B cell (primary cell): ENCODE data around the gene EML6. TPM values are rescaled to one million over a fixed set of nuclear protein-coding genes. Genes with fewer than 3 reads are reported as not detected.

Experiments
- ATAC-seq: fragments of 200-7000 bp; cut with Tn5 transposase; one replicate; pipeline ENCODE4 v1.10.0; 2021; ENCODE audit warnings: low read depth, mild to moderate bottlenecking, moderate number of reproducible peaks, moderate library complexity
- CTCF ChIA-PET: fragments of 350-600 bp; sonication (Branson Sonifier 250); formaldehyde crosslinking; loops from one replicate; lab custom pipeline; 2021; ENCODE audit warnings: antibody characterized with exemption, inconsistent platforms; lab: Charles Lee
- POLR2A ChIA-PET: fragments of 350-600 bp; sonication (Branson Sonifier 250); formaldehyde crosslinking; loops from one replicate; lab custom pipeline; 2021; ENCODE audit warnings: antibody characterized with exemption; lab: Charles Lee
- DNase-seq: peaks from one replicate; pipeline ENCODE4 v3.0.0; 2013
- H2AFZ ChIP-seq: 2 replicates; pipeline ENCODE4 v1.6.1; 2012; ENCODE audit warnings: mild to moderate bottlenecking, low read depth, low read length; ENCODE audit not compliant: insufficient read depth, poor library complexity, severe bottlenecking
- H3K27ac ChIP-seq, 2 donors: 1 replicate in 1 of 2; 2 replicates in 1 of 2; pipeline ENCODE4 v1.5.1; 2012 to 2013; ENCODE audit warnings: low read length in 2 of 2, mild to moderate bottlenecking in 2 of 2, moderate library complexity in 1 of 2
- H3K27me3 ChIP-seq, 4 experiments: fragments of 200-600 bp in 1 of 4; sonication (generic) in 1 of 4; replicated peaks in 1 of 4; 1 replicate in 2 of 4; 2 replicates in 2 of 4; pipeline versions ENCODE4 v1.6.1 to v1.7.0; 2013 to 2016; ENCODE audit warnings: low read length in 3 of 4, mild to moderate bottlenecking in 2 of 4, mixed read lengths in 1 of 4, moderate library complexity in 1 of 4; ENCODE audit not compliant: insufficient read depth in 4 of 4, control insufficient read depth in 3 of 4; ENCODE audit errors: control extremely low read depth in 1 of 4
- H3K36me3 ChIP-seq, 2 experiments: replicated peaks in 1 of 2; 1 replicate in 1 of 2; 2 replicates in 1 of 2; pipeline versions ENCODE4 v1.6.1 to v1.7.1; 2013; ENCODE audit warnings: low read length in 1 of 2; ENCODE audit not compliant: insufficient read depth in 2 of 2, control insufficient read depth in 1 of 2; ENCODE audit errors: control extremely low read depth in 1 of 2, extremely low read depth in 1 of 2
- H3K4me1 ChIP-seq, 2 donors: fragments of 200-600 bp in 1 of 2; sonication (generic) in 1 of 2; 1 replicate in 1 of 2; 2 replicates in 1 of 2; pipeline versions ENCODE4 v1.5.1 to v1.6.1; 2013 to 2017; ENCODE audit warnings: low read length in 2 of 2; ENCODE audit not compliant: control insufficient read depth in 2 of 2, insufficient read depth in 2 of 2
- H3K4me2 ChIP-seq: replicated peaks from 2 replicates; pipeline ENCODE3; 2012; ENCODE audit warnings: mild to moderate bottlenecking, low read depth, low read length; ENCODE audit not compliant: poor library complexity, severe bottlenecking
- H3K4me3 ChIP-seq, 5 experiments: fragments of 200-600 bp in 1 of 5; sonication (generic) in 1 of 5; 1 replicate in 3 of 5; 2 replicates in 2 of 5; pipeline versions ENCODE4 v1.5.1 to v1.7.0; 2011 to 2016; ENCODE audit warnings: low read length in 4 of 5, mild to moderate bottlenecking in 4 of 5, low read depth in 2 of 5, control low read depth in 1 of 5, moderate library complexity in 1 of 5; ENCODE audit not compliant: insufficient read depth in 1 of 5; ENCODE audit errors: control extremely low read depth in 1 of 5, extremely low read depth in 1 of 5
- H3K79me2 ChIP-seq: fragments of 200-600 bp; sonication (generic); one replicate; pipeline ENCODE4 v1.6.0; 2016; ENCODE audit warnings: low read length; ENCODE audit not compliant: control insufficient read depth, insufficient read depth
- H3K9ac ChIP-seq: fragments of 200-600 bp; sonication (generic); 2 replicates; pipeline ENCODE4 v1.6.1; 2017; ENCODE audit warnings: mild to moderate bottlenecking, low read length, moderate library complexity
- H3K9me3 ChIP-seq, 3 donors: one replicate each; pipeline versions ENCODE4 v1.6.1 to v1.7.1; 2013; ENCODE audit warnings: low read length in 2 of 3; ENCODE audit not compliant: control insufficient read depth in 2 of 3, insufficient read depth in 1 of 3; ENCODE audit errors: control extremely low read depth in 1 of 3
- H4K20me1 ChIP-seq: 2 replicates; pipeline ENCODE4 v1.6.0; 2012; ENCODE audit warnings: mild to moderate bottlenecking, low read length; ENCODE audit not compliant: insufficient read depth, control insufficient read depth, poor library complexity, severe bottlenecking
- H3K27ac Mint-ChIP-seq: one replicate; pipeline ENCODE4 v1.8.0; 2021; ENCODE audit warnings: mixed read lengths
- H3K27me3 Mint-ChIP-seq: one replicate; pipeline ENCODE4 v1.8.0; 2021; ENCODE audit warnings: mixed read lengths
- H3K4me1 Mint-ChIP-seq: one replicate; pipeline ENCODE4 v1.8.0; 2021; ENCODE audit warnings: mixed read lengths
- H3K4me3 Mint-ChIP-seq: one replicate; pipeline ENCODE4 v1.8.0; 2021; ENCODE audit warnings: mixed read lengths
- H3K9me3 Mint-ChIP-seq: one replicate; pipeline ENCODE4 v1.8.0; 2022; ENCODE audit warnings: mixed read lengths; ENCODE audit not compliant: insufficient read depth
- CTCF ChIP-seq: fragments of 200-600 bp; IDR thresholded peaks from one replicate; pipeline ENCODE4 v1.8.0; 2022; ENCODE audit warnings: antibody characterized with exemption, mild to moderate bottlenecking
- EZH2 ChIP-seq: IDR thresholded peaks from 2 replicates; pipeline ENCODE4 v1.6.1; 2012; ENCODE audit warnings: borderline replicate concordance, low read depth, mild to moderate bottlenecking, moderate library complexity, low read length; ENCODE audit not compliant: insufficient read depth, poor library complexity, severe bottlenecking
- WGBS: methylation state at CpG from one replicate; pipeline ENCODE4 v1.1.5; 2013; ENCODE audit warnings: missing lambda C conversion rate; ENCODE audit not compliant: insufficient coverage; 5-methylcytosine and 5-hydroxymethylcytosine counted together
- intact Hi-C: fragments of 100-400 bp; cut with micrococcal nuclease; formaldehyde crosslinking; loops from one replicate; pipeline ENCODE4 v1.10.0; 2022
- polyA plus RNA-seq: library from polyadenylated mRNA; depleted of rRNA; stranded (reverse); fragments of >200 nt; gene quantifications from 2 replicates; pipeline ENCODE4 v1.2.3, GENCODE V29; 2012
- total RNA-seq, 2 donors: library from RNA; stranded (reverse); fragments of 120-200 nt in 1 of 2; gene quantifications; 1 replicate in 1 of 2; 2 replicates in 1 of 2; pipeline versions ENCODE4 v1.2.3 to v1.2.4, GENCODE V29; 2013 to 2022

The EML6 gene
- total and polyA plus RNA-seq, 2 donors (not counting 1 experiment from before 2014, with no cell fraction given), result 42.5 to 53.7 TPM

GRCh38 chr2:54735636-54736035, 12.2 kb downstream of the EML6 start:
- CTCF ChIA-PET, result no interaction called here
- no peak overlapping the region for H2AFZ ChIP-seq
- intact Hi-C loops, result no loop called here
- no peaks in the 10 kb centered on the region for H3K36me3 ChIP-seq
- H3K9me3 ChIP-seq, result no peaks in the 10 kb centered on the region
- Mint-ChIP-seq H3K27ac (no peak overlapping the region), H3K9me3 (no peaks in the 10 kb centered on the region), H3K4me1 (peaks cover 9% of the 10 kb centered on the region), H3K27me3 (no peaks in the 10 kb centered on the region), H3K4me3 (no peak overlapping the region)
- no peaks in the 10 kb centered on the region for H3K79me2 ChIP-seq
- WGBS, result 29% methylated on average over 2 of the region's 2 CpGs
- no peak overlapping the region for H3K4me2 ChIP-seq
- ATAC-seq, result no peak
- no peak overlapping the region for H3K27ac ChIP-seq
- no peaks in the 10 kb centered on the region for H3K4me1 ChIP-seq
- POLR2A ChIA-PET, result no interaction called here
- H3K27me3 ChIP-seq, result no peaks in the 10 kb centered on the region
- DNase-seq, result no peak
- H4K20me1 ChIP-seq, result no peaks in the 10 kb centered on the region
- no peak overlapping the region for H3K9ac ChIP-seq
- no peak for TF ChIP-seq EZH2
- H3K4me3 ChIP-seq, result no peak overlapping the region

DNA sequence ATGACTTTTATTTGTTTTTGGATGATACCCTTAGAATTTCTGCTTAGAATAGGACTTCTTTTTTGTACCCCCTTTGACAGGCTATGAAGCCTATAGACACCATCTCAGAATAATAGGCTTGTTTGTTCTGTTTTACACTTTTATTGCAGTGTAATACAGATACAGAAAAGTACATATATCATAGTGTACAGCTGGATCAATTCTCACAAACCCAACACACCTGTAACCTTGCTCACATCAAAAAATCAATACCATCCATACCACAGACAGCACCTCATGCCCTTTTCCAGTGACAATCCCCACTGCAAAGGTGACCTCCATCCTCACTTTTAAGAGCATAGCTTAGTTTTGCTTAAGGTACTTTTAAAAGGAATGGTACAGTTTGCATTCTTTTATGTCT, 14.8 kb downstream of the EML6 start:
- ChIA-PET CTCF (no interaction called here), POLR2A (no interaction called here)
- Histone ChIP-seq H3K4me3 (no peak overlapping the region), H3K36me3 (no peaks in the 10 kb centered on the region), H3K27ac (no peak overlapping the region), H3K9ac (no peak overlapping the region), H3K79me2 (no peaks in the 10 kb centered on the region), H3K27me3 (no peaks in the 10 kb centered on the region), H2AFZ (no peak overlapping the region), H3K4me1 (no peaks in the 10 kb centered on the region), H4K20me1 (no peaks in the 10 kb centered on the region), H3K9me3 (no peaks in the 10 kb centered on the region), H3K4me2 (no peak overlapping the region)
- H3K4me3 Mint-ChIP-seq, result no peak overlapping the region
- intact Hi-C loops, result no loop called here
- H3K9me3 Mint-ChIP-seq, result no peaks in the 10 kb centered on the region
- ATAC-seq (no peak), DNase-seq (no peak)
- no peaks in the 10 kb centered on the region for H3K27me3 Mint-ChIP-seq
- TF ChIP-seq CTCF, result no peak
- TF ChIP-seq EZH2, result no peak
- H3K27ac Mint-ChIP-seq, result no peak overlapping the region
- peaks cover 9% of the 10 kb centered on the region for H3K4me1 Mint-ChIP-seq
